Adrenal gland (tissue), 12 donors: ENCODE data around the gene TMEM232. TPM values are rescaled to one million over a fixed set of nuclear protein-coding genes. Genes with fewer than 3 reads are reported as not detected.

Experiments
- DNase-seq, 7 donors: peaks; one replicate each; pipeline ENCODE4 v3.0.0-alpha.2; 2019 to 2020
- H3K27ac ChIP-seq, 5 donors: fragments of 200-600 bp; sonication (generic) in 4 of 5; 1 replicate in 3 of 5; 2 replicates in 2 of 5; pipeline versions ENCODE4 v1.5.1 to v1.8.0; 2016 to 2020; ENCODE audit warnings: mild to moderate bottlenecking in 1 of 5
- H3K27me3 ChIP-seq: fragments of 200-600 bp; 2 replicates; pipeline ENCODE4 v1.8.0; 2021
- H3K36me3 ChIP-seq, 2 donors: fragments of 200-600 bp; replicated peaks in 1 of 2; 1 replicate in 1 of 2; 2 replicates in 1 of 2; pipeline versions ENCODE4 v1.5.1 to v1.8.0; 2018 to 2022
- H3K4me1 ChIP-seq, 2 donors: fragments of 200-600 bp; replicated peaks in 1 of 2; 1 replicate in 1 of 2; 2 replicates in 1 of 2; pipeline versions ENCODE4 v1.5.1 to v1.8.0; 2018 to 2021
- H3K4me3 ChIP-seq, 4 donors: fragments of 200-600 bp; sonication (generic) in 3 of 4; one replicate each; pipeline ENCODE4 v1.5.1; 2016 to 2018
- H3K9me3 ChIP-seq, 3 donors: fragments of 200-600 bp; sonication (generic) in 1 of 3; replicated peaks in 1 of 3; 1 replicate in 2 of 3; 2 replicates in 1 of 3; pipeline versions ENCODE4 v1.5.1 to v1.8.0; 2016 to 2021
- POLR2A ChIP-seq, 2 donors: fragments of 450-650 bp; IDR thresholded peaks; one replicate each; pipeline ENCODE4 v1.6.1; 2017; ENCODE audit warnings: antibody characterized with exemption in 2 of 2, mild to moderate bottlenecking in 2 of 2, moderate library complexity in 1 of 2
- WGBS, 4 donors: extraction: QIAGEN DNeasy Blood & Tissue Kit in 2 of 4; methylation state at CpG; one replicate each; pipeline versions ENCODE4 v1.1.5 to v1.1.7; 2013 to 2017; 5-methylcytosine and 5-hydroxymethylcytosine counted together
- intact Hi-C, 2 donors: fragments of 100-400 bp; cut with DNase I; formaldehyde crosslinking; loops; one replicate each; pipeline versions ENCODE4 v1.14.1 to v1.15.0; 2022 to 2023
- polyA plus RNA-seq, 3 donors: library from polyadenylated mRNA; stranded (reverse); fragments of 200-250 nt in 2 of 3; fragments of 350-450 nt in 1 of 3; fragmentation: Illumina TruSeq in 1 of 3; extraction: RNeasy Lipid Tissue Mini Kit (QIAGEN cat#74804) in 1 of 3; gene quantifications; one replicate each; pipeline ENCODE4 v1.2.3, GENCODE V29; 2013 to 2014
- total RNA-seq, 9 donors: library from RNA; depleted of rRNA in 4 of 9; stranded (reverse); fragments of >200 nt in 4 of 9; fragments of 120-200 nt in 1 of 9; fragmentation: NEBNext Ultra II Directional in 1 of 9; extraction: Animal tissue kit (Norgen Biotek cat#: 25700) in 1 of 9; gene quantifications; one replicate each; pipeline versions ENCODE4 v1.1.0 to v1.2.4, GENCODE V29; 2013 to 2023
- TF ChIP-seq, protein P1 (sequence below), 6 experiments: fragments of 450-650 bp in 4 of 6; fragments of 200-600 bp in 2 of 6; sonication (generic) in 1 of 6; IDR thresholded peaks; 1 replicate in 5 of 6; 2 replicates in 1 of 6; pipeline versions ENCODE4 v1.5.1 to v1.8.0; 2016 to 2021; ENCODE audit warnings: antibody characterized with exemption in 6 of 6, mild to moderate bottlenecking in 2 of 6, moderate library complexity in 1 of 6
- donor health status: healthy with polysubstance abuse.
- donor health status: Bipolar disorder and iron deficiency.
- donor health status: DM: yes; HTN: yes; CAD: no.
- donor health status: DM: no; HTN: no; CAD: no.
- donor health status: DM: no; HTN: no; CAD: no.
- donor health status: DM: yes; HTN: yes; CAD: no.

Gene TMEM232
- total and polyA plus RNA-seq, 12 donors = 0.96 to 16.6 (median 4.5) TPM

- intact Hi-C loops = no loop called here
- TF ChIP-seq POLR2A (IDR thresholded peaks at IDR 0.05) = no peak
- TF ChIP-seq, protein P1, sequence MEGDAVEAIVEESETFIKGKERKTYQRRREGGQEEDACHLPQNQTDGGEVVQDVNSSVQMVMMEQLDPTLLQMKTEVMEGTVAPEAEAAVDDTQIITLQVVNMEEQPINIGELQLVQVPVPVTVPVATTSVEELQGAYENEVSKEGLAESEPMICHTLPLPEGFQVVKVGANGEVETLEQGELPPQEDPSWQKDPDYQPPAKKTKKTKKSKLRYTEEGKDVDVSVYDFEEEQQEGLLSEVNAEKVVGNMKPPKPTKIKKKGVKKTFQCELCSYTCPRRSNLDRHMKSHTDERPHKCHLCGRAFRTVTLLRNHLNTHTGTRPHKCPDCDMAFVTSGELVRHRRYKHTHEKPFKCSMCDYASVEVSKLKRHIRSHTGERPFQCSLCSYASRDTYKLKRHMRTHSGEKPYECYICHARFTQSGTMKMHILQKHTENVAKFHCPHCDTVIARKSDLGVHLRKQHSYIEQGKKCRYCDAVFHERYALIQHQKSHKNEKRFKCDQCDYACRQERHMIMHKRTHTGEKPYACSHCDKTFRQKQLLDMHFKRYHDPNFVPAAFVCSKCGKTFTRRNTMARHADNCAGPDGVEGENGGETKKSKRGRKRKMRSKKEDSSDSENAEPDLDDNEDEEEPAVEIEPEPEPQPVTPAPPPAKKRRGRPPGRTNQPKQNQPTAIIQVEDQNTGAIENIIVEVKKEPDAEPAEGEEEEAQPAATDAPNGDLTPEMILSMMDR (IDR thresholded peaks at IDR 0.05) = no peak
- H3K27ac ChIP-seq = no peak overlapping the region
- H3K36me3 ChIP-seq = no peaks in the 10 kb centered on the region
- no peaks in the 10 kb centered on the region for H3K9me3 ChIP-seq
- H3K4me3 ChIP-seq = no peak overlapping the region
- no peaks in the 10 kb centered on the region for H3K27me3 ChIP-seq
- DNase-seq = no peak
- H3K4me1 ChIP-seq = no peaks in the 10 kb centered on the region
These were observed 216.3 kb downstream of the TMEM232 start for GRCh38 chr5:110510146-110510545.

DNA sequence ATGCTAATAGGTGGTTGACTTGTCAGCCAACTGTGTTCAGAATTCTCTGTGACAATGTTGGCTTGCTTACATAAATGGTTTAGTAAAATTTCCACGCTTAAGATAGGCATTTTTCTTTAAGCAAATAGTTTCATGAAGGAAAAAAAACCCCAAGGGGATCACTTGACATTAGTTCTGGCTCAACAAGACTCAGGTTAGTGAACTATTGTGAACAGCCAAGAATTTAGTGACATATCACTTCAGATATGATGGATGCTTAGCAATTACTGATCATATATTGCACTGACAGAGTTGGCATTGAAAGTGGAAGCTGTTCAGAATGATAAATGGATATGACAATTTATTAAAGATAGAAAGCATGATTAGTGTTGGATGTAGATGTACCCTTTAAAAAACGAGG is 218.5 kb downstream of the TMEM232 start:
- intact Hi-C loops = no loop called here
- H3K27me3 ChIP-seq = no peaks in the 10 kb centered on the region
- DNase-seq = no peak
- no peaks in the 10 kb centered on the region for H3K36me3 ChIP-seq
- H3K27ac ChIP-seq = no peak overlapping the region
- 60 to 71% (median 61%) methylated on average over 2 of the region's 2 CpGs for WGBS, 4 donors
- no peaks in the 10 kb centered on the region for H3K9me3 ChIP-seq
- H3K4me3 ChIP-seq = no peak overlapping the region
- no peak for TF ChIP-seq POLR2A (IDR thresholded peaks at IDR 0.05)
- TF ChIP-seq, protein P1 (IDR thresholded peaks at IDR 0.05) = no peak
- no peaks in the 10 kb centered on the region for H3K4me1 ChIP-seq

- TF ChIP-seq, protein P1 (IDR thresholded peaks at IDR 0.05) = no peak
- TF ChIP-seq POLR2A (IDR thresholded peaks at IDR 0.05) = no peak
- intact Hi-C loops = no loop called here
- Histone ChIP-seq H3K36me3 (no peaks in the 10 kb centered on the region), H3K9me3 (no peaks in the 10 kb centered on the region), H3K4me1 (no peaks in the 10 kb centered on the region), H3K27me3 (no peaks in the 10 kb centered on the region), H3K4me3 (no peak overlapping the region), H3K27ac (no peak overlapping the region)
- no peak for DNase-seq
These were observed 220.1 kb downstream of the TMEM232 start for GRCh38 chr5:110506378-110506777.

DNA sequence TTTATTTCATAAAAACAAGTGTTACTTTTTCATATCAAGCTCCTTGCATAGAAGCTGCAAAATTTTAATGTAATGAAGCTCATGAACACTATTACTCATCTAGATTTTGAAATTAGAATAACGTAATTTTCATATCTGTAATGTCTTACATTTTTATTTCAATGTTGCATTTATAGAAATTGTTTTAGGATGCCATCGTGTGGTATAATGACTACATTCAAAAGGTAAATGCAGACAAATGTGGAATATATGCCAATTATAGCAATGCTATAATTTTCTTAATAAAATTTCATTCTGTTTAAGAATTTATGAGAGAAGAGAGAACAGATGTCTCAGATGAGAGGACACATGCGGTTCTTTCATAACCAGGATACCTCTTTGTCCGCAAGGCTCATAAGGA is 230.2 kb downstream of the TMEM232 start:
- whole genome bisulfite sequencing, 4 donors = 66 to 71% (median 70%) methylated on average over 4 of the region's 4 CpGs

More for the DNA sequence above, 230.2 kb downstream of the TMEM232 start:
- TF ChIP-seq POLR2A (IDR thresholded peaks at IDR 0.05) = no peak
- TF ChIP-seq, protein P1 (IDR thresholded peaks at IDR 0.05) = peak in 2 of 6 experiments; percentile 12 to 21
- no peaks in the 10 kb centered on the region for H3K36me3 ChIP-seq
- no peak overlapping the region for H3K4me3 ChIP-seq
- H3K4me1 ChIP-seq = no peaks in the 10 kb centered on the region
- DNase-seq = no peak
- no peaks in the 10 kb centered on the region for H3K9me3 ChIP-seq
- no peaks in the 10 kb centered on the region for H3K27me3 ChIP-seq
- intact Hi-C loops = no loop called here
- H3K27ac ChIP-seq = no peak overlapping the region
